GM21529 (cell line): ENCODE data around the gene CCDC106.

Source experiments
- ATAC-seq: cut with Tn5 transposase; IDR thresholded peaks from one replicate; pipeline ENCODE4 v1.9.1; 2021; ENCODE audit not compliant: unreplicated experiment

The CCDC106 gene

GRCh38 chr19:55679343-55680257 is 31.6 kb downstream of the CCDC106 start:
- no peak for ATAC-seq

GRCh38 chr19:55680339-55681130 is 32.5 kb downstream of the CCDC106 start:
- ATAC-seq: no peak

GRCh38 chr19:55681131-55682092 is 33.4 kb downstream of the CCDC106 start:
- ATAC-seq: no peak

GRCh38 chr19:55683449-55684261 is 35.6 kb downstream of the CCDC106 start:
- no peak for ATAC-seq

- ATAC-seq: no peak
Measured at GRCh38 chr19:55684946-55685681, 37.1 kb downstream of the CCDC106 start.

DNA sequence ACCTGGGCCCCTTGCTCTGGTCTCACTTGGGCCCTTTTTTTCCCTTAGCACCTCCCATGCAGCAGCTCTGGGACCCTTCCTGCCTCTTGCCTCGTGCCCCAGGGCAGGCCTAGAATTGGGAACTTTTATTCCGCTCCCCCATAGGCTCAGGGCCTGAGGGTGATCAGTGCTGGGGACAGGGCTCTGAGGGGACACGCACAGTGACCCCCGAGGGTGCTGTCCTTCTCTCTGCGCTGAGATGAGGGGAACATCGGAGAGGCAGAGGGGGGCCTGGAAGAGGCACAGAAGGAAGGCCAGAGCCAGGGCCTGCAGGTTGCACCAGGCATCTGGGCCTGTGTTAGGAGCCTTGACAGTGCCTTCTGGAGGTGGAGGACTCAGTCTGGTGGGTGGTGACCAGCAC is 37.8 kb downstream of the CCDC106 start:
- no peak for ATAC-seq

- ATAC-seq: no peak
Measured at GRCh38 chr19:55686311-55687050, 38.5 kb downstream of the CCDC106 start.

DNA sequence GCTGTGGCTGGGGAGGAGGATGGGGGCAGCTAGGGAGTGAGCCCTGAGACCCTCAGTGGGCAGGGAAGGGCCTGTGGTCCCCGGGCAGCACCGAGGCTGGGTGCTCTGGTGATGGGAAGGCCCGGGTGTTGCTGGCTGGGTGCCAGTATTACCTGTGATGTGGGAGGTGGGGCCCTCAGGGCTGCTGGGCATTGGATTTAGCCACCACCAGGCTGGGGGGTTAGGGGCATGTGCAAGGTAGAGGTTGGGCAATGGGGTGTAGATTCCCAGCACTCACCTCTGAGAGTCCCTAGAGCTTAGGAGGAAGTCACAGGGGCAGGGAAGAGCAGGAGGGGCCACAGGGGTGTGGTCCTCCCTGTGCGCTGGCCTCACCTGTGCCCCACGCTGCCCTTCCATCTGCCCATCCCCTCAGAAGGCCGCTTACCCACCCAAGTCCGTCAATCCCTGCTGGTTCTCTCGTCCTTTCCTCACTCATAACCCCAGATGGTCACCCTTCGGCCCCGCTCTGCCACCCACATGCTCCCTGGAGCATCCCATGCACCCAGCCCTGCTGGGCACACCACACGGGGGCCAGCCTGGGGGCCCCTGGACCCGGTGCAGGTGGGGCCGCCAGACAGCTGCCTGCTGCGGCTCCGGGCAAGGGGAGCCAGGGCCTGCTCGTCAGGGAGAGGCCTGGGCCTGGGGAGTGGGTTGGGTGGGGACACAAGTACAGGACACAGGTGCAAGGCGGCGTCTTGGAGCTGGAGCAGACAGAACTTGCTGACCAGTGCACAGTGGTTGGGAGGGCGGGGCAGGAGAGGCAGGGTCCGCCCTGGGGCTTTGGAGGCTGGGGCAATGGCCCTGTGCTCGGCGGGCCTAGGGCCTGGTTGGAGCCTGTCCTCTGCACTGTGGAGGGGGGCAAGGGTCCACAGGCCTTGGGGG is 39.5 kb downstream of the CCDC106 start:
- ATAC-seq: no peak

DNA sequence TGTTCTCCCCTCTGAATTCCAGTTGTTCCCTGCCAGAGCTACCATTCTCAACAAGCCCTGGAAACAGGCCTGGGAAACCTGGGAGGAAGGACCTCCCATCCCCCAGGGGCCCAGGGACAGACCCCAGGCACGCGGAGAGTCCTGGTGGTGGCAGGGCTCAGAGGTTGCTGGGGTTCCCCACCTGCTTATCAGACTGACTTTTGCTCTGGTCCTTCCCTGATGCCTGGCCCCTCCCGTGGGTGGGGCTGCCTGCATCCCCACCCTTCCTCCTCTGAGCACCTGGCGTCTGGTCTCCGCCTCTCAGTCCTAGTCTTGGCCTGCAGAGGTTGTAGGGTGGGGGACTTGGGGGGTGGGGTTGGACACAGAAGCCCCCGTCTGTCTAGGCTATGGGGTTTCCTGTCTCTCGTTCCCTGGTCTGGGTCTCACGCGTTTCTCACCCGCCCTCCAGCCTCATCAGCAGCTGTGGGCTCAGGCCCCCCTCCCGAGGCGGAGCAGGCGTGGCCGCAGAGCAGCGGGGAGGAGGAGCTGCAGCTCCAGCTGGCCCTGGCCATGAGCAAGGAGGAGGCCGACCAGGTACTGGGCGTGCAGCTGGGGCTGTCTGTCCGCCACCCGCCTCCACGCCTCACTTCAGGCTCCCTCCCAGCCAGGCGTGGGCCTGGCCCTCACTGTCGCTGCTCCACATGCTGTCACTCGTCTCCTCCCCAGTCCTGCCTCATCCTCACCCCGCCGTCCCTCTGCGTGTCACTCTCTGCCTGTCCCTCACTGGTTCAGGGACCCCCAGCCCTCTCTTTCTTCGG is 40.6 kb downstream of the CCDC106 start:
- no peak for ATAC-seq

DNA sequence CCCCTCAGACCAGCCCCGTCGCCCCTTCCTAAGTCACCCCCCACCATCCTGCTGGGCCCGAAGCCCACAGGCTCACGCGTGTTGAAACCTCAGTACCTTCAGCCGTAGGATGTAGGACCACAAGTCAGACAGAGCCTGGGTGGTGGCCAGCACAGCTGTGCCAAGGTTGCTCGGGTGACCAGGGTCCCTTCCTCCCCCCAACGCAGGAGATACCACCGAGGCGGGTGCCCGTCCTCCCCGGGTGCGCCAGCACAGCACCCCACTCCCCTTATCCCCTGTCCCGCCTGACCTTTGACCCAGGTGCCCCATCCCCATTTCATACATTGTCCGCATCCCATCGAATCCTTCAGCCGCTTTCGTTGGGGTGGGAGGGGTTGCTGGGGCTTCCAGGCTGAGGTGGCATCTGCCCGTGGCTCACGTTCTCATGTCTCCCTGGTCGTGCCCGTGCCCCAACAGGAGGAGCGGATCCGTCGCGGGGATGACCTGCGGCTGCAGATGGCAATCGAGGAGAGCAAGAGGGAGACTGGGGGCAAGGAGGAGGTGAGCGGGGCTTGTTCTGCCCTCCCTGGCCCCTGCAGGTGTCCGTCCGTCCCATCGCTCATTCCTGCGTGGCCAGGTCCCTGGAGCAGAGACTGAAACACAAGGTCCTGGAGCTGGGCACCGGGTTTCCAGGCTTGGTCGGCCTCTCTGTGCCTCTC is 41.5 kb downstream of the CCDC106 start:
- ATAC-seq: no peak

DNA sequence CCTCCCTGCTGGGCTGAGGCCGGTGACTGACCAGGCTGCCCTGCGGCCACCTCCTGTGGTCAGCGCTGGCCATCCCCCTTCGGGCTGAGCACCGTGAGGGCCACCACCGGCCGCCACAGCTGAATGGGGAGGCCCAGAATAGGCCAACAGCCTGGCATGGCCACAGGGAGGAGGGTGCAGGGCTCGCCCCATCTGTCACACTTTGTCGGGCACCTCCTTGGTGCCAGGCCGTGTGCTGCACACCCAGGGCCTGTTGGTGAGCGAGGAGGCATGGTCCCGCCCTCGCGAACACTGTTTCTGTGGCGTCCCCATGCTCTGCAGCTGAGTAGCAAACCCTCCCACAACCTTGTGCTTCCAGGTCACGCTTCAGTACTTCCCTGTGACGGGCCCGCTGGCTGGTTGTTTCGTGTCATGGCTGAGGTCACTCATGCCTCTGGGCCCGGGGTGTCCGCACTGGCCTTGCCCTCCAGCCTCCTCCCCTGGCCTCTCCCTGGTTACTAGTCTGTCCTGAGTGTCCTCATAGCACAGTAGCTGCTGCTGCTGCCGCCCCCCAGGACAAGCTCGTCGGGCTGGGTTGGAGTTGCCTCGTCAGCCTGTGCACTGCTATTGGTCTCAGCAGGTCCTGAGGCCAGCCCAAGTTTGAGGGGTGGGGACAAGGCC is 42.2 kb downstream of the CCDC106 start:
- ATAC-seq: no peak

- ATAC-seq: no peak
Measured at GRCh38 chr19:55690769-55691545, 42.9 kb downstream of the CCDC106 start.

- ATAC-seq: no peak
Measured at GRCh38 chr19:55691561-55692481, 43.8 kb downstream of the CCDC106 start.

DNA sequence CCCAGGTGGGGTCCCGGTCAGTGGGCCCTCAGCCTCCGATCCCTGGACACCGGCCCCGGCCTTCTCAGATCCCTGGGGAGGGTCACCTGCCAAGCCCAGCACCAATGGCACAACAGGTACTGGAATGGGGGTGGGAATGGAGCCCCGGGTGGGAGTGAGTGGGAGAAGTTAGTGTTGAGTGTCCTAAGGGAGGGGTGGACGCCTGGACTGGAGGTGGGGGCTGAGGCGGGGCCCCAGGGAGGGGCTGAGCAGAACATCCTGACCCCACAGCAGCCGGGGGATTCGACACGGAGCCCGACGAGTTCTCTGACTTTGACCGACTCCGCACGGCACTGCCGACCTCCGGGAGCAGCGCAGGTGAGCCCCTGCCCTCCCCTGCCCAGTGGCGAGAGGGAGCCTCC is 44.7 kb downstream of the CCDC106 start:
- no peak for ATAC-seq
